Osteocyte (in vitro differentiated cells): ENCODE data around the gene ADAMTSL1. TPM values are rescaled to one million over a fixed set of nuclear protein-coding genes. Genes with fewer than 3 reads are reported as not detected.

Source experiments
- DNase-seq: peaks from one replicate; pipeline ENCODE4 v3.0.0; 2021; ENCODE audit warnings: mixed read lengths; ENCODE audit not compliant: unreplicated experiment; ENCODE audit errors: extremely low spot score
- H3K27ac Mint-ChIP-seq: one replicate; pipeline ENCODE4 v1.8.0; 2021; ENCODE audit warnings: mild to moderate bottlenecking, mixed read lengths; ENCODE audit not compliant: unreplicated experiment
- H3K27me3 Mint-ChIP-seq: one replicate; pipeline ENCODE4 v1.8.0; 2021; ENCODE audit warnings: mixed read lengths; ENCODE audit not compliant: unreplicated experiment
- H3K36me3 Mint-ChIP-seq: one replicate; pipeline ENCODE4 v1.8.0; 2021; ENCODE audit warnings: mixed read lengths; ENCODE audit not compliant: unreplicated experiment
- H3K4me1 Mint-ChIP-seq: one replicate; pipeline ENCODE4 v1.8.0; 2021; ENCODE audit warnings: mixed read lengths; ENCODE audit not compliant: unreplicated experiment
- H3K4me3 Mint-ChIP-seq: one replicate; pipeline ENCODE4 v1.8.0; 2021; ENCODE audit warnings: mild to moderate bottlenecking, moderate library complexity, mixed read lengths; ENCODE audit not compliant: unreplicated experiment
- H3K9me3 Mint-ChIP-seq: one replicate; pipeline ENCODE4 v1.8.0; 2021; ENCODE audit warnings: mixed read lengths; ENCODE audit not compliant: unreplicated experiment
- CTCF ChIP-seq: fragments of 200-600 bp; sonication (generic); IDR thresholded peaks from 2 replicates; pipeline ENCODE4 v1.5.0; 2021; ENCODE audit warnings: antibody characterized with exemption, mild to moderate bottlenecking, moderate library complexity
- total RNA-seq: library from RNA; stranded (reverse); gene quantifications from 2 replicates; pipeline ENCODE4 v1.2.1, GENCODE V29; 2021

Gene ADAMTSL1
- total RNA-seq, 1 donor from 2014 or later = 1.5 TPM

GRCh38 chr9:18903450-18903849 is 429.5 kb downstream of the ADAMTSL1 start:
- TF ChIP-seq CTCF = no peak
- H3K27ac Mint-ChIP-seq = no peak overlapping the region
- no peak overlapping the region for H3K4me3 Mint-ChIP-seq
- peak; percentile 11 for DNase-seq
- H3K36me3 Mint-ChIP-seq = peaks cover 2% of the 10 kb centered on the region
- H3K9me3 Mint-ChIP-seq = peaks cover 16% of the 10 kb centered on the region
- H3K4me1 Mint-ChIP-seq = peaks cover 17% of the 10 kb centered on the region
- H3K27me3 Mint-ChIP-seq = no peaks in the 10 kb centered on the region

- Mint-ChIP-seq H3K27ac (no peak overlapping the region), H3K36me3 (peaks cover 2% of the 10 kb centered on the region), H3K27me3 (no peaks in the 10 kb centered on the region), H3K4me1 (peaks cover 20% of the 10 kb centered on the region), H3K9me3 (peaks cover 16% of the 10 kb centered on the region), H3K4me3 (no peak overlapping the region)
- peak; percentile 56 for DNase-seq
- no peak for TF ChIP-seq CTCF
Measured at GRCh38 chr9:18905028-18905882, 431.3 kb downstream of the ADAMTSL1 start.

GRCh38 chr9:18905883-18906629 is 432.1 kb downstream of the ADAMTSL1 start:
- H3K4me1 Mint-ChIP-seq = peaks cover 26% of the 10 kb centered on the region
- H3K36me3 Mint-ChIP-seq = peaks cover 2% of the 10 kb centered on the region
- peaks cover 16% of the 10 kb centered on the region for H3K9me3 Mint-ChIP-seq
- DNase-seq = peak; percentile 51
- no peak overlapping the region for H3K4me3 Mint-ChIP-seq
- no peak for TF ChIP-seq CTCF
- no peak overlapping the region for H3K27ac Mint-ChIP-seq
- no peaks in the 10 kb centered on the region for H3K27me3 Mint-ChIP-seq

- Mint-ChIP-seq H3K4me3 (no peak overlapping the region), H3K27me3 (no peaks in the 10 kb centered on the region), H3K4me1 (peaks cover 26% of the 10 kb centered on the region), H3K9me3 (peaks cover 9% of the 10 kb centered on the region), H3K27ac (no peak overlapping the region), H3K36me3 (peaks cover 2% of the 10 kb centered on the region)
- DNase-seq = peak; percentile 76
- no peak for TF ChIP-seq CTCF
Measured at GRCh38 chr9:18906656-18907395, 432.9 kb downstream of the ADAMTSL1 start.
